VCaP (cell line): ENCODE measurements around the gene TP53BP1.

ENCODE experiments used
- H3K27ac ChIP-seq: fragments of 450-650 bp; 2 replicates; pipeline ENCODE4 v1.5.1; 2017
- TF ChIP-seq, protein P1 (sequence below): fragments of 450-650 bp; conservative IDR thresholded peaks from 2 replicates; pipeline ENCODE4 v1.5.1; 2017; ENCODE audit warnings: mild to moderate bottlenecking, moderate library complexity

Gene TP53BP1

GRCh38 chr15:43529587-43530345 lies 36.8 kb upstream of the TP53BP1 start:
- H3K27ac ChIP-seq: no peak overlapping the region
- TF ChIP-seq, protein P1, sequence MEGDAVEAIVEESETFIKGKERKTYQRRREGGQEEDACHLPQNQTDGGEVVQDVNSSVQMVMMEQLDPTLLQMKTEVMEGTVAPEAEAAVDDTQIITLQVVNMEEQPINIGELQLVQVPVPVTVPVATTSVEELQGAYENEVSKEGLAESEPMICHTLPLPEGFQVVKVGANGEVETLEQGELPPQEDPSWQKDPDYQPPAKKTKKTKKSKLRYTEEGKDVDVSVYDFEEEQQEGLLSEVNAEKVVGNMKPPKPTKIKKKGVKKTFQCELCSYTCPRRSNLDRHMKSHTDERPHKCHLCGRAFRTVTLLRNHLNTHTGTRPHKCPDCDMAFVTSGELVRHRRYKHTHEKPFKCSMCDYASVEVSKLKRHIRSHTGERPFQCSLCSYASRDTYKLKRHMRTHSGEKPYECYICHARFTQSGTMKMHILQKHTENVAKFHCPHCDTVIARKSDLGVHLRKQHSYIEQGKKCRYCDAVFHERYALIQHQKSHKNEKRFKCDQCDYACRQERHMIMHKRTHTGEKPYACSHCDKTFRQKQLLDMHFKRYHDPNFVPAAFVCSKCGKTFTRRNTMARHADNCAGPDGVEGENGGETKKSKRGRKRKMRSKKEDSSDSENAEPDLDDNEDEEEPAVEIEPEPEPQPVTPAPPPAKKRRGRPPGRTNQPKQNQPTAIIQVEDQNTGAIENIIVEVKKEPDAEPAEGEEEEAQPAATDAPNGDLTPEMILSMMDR: no peak

GRCh38 chr15:43529141-43529540 lies 36.2 kb upstream of the TP53BP1 start:
- no peak overlapping the region for H3K27ac ChIP-seq
- TF ChIP-seq, protein P1: no peak

DNA sequence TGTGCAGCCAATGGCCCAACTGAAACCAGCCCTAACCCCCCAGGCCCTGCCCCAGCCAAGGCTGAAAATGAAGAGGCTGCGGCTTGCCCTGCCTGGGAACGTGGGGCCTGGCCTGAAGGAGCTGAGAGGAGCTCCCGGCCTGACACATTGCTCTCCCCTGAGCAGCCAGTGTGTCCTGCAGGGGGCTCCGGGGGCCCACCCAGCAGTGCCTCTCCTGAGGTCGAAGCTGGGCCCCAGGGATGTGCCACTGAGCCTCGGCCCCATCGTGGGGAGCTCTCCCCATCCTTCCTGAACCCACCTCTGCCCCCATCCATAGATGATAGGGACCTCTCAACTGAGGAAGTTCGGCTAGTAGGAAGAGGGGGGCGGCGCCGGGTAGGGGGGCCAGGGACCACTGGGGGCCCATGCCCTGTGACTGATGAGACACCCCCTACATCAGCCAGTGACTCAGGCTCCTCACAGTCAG lies 35.6 kb upstream of the TP53BP1 start:
- TF ChIP-seq, protein P1: no peak
- H3K27ac ChIP-seq: no peak overlapping the region

DNA sequence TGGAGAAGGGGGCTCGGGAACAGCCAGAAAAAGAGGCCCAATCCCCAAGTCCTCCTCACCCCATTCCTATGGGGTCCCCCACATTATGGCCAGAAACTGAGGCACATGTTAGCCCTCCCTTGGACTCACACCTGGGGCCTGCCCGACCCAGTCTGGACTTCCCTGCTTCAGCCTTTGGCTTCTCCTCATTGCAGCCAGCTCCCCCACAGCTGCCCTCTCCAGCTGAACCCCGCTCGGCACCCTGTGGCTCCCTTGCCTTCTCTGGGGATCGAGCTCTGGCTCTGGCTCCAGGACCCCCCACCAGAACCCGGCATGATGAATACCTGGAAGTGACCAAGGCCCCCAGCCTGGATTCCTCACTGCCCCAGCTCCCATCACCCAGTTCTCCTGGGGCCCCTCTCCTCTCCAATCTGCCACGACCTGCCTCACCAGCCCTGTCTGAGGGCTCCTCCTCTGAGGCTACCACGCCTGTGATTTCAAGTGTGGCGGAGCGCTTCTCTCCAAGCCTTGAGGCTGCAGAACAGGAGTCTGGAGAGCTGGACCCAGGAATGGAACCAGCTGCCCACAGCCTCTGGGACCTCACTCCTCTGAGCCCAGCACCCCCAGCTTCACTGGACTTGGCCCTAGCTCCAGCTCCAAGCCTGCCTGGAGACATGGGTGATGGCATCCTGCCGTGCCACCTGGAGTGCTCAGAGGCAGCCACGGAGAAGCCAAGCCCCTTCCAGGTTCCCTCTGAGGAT lies 35.0 kb upstream of the TP53BP1 start:
- TF ChIP-seq, protein P1: no peak
- H3K27ac ChIP-seq: no peak overlapping the region

GRCh38 chr15:43527016-43527801 lies 34.3 kb upstream of the TP53BP1 start:
- H3K27ac ChIP-seq: no peak overlapping the region
- TF ChIP-seq, protein P1: no peak

- H3K27ac ChIP-seq: no peak overlapping the region
- TF ChIP-seq, protein P1: no peak
Observed at GRCh38 chr15:43526261-43526930, 33.4 kb upstream of the TP53BP1 start.
